Activated naive CD8-positive, alpha-beta T cell treated with anti-CD3 and anti-CD28 coated beads, Interleukin-2, amount 50 U/mL, for 16 hours (primary cell): ENCODE measurements around the gene AKAP9.
"Not testable (repeated sequence)": the region's sequence is repeated elsewhere in the genome, so short reads cannot be mapped to it uniquely, and the experiment has no call there.

Source experiments
- DNase-seq: peaks from one replicate; pipeline ENCODE4 v3.0.0-alpha.2; 2020; ENCODE audit warnings: low read depth, low spot score

AKAP9 gene

DNA sequence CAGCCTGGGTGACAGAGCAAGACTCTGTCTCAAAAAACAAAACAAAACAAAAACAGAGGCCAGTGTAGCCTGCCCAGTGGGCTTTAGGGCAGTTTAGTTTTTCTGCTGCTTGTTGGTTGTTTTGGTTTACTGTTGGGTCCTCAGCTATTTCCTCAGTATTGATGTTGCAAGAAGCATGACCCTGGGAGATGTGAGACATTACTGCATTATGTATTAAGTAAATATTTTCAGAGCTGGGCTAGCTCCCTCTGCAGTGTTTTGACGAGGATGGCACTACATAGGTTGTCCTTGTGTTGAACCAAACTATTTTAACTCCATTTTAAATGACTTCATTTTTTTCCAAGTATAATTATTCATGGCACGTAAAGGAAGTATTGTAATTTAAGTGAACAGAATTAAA lies 4.8 kb downstream of the AKAP9 start:
- no peak for DNase-seq

DNA sequence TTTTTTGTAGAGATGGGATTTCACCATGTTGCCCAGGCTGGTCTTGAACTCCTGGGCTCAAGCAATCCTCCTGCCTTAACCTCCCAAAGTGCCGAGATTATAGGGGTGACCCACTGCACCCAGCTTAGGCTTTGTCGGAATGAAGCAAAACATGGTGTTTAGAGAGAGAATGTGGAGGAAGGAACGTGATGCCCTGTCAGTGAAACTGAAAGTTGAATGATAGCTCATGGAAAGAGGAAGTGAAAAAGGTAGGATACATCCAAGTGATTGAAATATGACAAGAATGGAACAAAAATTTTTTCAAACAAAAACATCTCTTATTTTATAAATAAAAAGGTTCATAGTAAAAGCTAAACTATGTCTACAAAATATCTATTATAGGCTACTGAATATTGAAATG lies 5.9 kb downstream of the AKAP9 start:
- no peak for DNase-seq

DNA sequence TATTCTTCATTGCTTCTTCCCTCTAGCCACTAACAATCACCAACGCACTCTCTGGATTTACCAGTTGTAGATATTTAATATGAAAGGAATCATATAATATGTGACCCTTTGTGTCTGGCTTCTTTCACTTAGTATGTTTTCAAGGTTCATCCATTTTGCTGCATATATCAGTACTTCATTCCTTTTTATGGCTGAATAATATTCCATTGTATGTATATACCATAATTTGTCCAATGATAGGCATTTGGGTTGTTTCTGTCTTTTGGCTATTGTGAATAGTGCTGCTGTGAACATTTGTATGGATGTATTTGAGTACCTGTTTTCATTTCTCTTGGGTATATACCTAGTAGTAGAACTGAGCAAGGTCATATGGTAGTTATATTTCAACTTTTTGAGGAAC lies 7.3 kb downstream of the AKAP9 start:
- DNase-seq = no peak

DNA sequence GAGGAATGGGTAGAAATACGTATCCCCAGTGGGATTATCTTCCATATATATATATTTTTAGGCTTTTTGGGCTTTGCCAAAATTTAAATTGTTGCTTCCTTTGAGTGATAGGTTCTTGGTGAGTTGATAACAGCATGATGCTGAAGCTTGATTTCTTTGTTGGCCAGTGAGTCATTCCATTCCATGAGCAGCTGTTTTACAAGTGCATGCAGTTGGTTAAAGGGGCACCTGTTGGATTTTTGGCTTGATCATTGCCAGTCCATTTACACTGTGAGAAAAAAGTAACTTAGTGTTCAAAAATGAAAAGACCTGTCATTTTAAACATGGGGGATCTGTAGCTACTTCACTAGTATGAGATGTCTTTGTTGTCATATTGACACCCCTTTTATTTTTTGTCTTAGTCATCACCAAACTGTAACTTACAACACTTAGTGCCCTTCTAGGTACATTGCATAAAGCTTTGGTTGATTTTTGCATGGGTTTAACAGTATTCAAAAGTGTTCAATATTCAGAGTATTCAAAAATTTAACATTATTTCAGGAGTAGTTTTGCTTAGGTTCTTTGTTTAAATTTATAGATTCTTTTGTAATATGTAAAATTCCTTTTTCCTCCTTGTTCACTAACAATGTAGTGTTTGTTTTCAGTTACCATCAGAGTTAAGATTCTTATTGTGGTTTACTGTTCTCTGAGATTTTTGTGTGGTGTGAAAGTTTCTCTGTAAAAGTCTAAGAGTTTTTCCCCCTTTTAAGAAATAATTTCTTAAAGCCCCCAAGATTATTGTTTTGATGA lies 8.8 kb downstream of the AKAP9 start:
- no peak for DNase-seq

DNA sequence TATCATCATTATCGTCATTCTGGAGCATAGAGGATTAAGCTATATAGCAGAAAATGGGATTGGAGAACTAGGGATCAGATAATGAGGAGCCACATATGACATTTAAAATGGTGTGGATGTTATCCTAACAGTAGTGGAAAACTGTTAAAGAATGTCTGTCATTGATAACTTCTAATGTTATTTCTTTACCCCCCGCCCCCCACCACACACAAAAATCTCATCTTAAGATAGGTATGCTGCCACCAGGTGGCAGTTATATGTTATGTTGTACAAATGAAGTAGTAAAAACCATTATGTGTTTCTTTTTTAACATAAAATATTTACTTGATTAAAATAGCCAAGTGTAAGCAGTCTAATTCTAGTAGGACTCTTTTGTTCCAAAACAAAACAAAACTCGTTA lies 13.0 kb downstream of the AKAP9 start:
- DNase-seq = no peak

DNA sequence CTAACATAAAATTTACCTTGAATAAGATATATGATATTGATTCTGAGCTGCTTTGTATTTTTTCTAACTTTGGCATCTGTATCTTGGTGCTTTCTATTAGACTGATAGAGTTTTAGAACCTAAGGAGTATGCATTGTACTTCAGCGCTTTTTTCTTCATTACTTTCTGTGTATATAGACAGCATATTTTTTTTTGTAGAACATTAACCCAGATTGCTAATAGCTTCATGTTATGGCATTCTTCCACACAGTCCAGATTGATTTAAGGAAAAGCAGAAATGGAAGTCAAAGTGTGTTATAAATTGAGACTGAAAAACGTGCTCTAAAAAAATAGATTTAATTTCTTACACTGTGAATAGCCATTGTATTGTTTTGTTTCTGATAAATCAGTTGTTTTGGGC lies 15.8 kb downstream of the AKAP9 start:
- DNase-seq = not testable (repeated sequence)

DNA sequence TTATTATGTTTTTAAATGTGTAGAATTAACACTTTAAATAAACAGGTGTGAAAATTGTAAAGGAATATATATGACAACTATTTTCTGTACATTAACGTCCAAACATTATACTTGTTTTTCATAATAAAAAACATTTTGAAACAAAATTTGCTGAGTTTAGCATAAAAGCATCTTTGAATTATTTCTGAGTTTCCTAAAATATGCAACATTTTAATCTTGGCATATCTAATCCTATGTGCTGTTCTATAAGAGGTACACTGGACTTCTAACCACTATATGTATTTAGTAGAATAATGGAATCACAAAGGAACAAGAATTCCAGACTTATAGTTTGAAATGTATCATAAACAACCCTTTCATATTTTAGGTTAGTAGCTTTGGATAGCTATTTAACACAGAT lies 16.6 kb downstream of the AKAP9 start:
- no peak for DNase-seq

DNA sequence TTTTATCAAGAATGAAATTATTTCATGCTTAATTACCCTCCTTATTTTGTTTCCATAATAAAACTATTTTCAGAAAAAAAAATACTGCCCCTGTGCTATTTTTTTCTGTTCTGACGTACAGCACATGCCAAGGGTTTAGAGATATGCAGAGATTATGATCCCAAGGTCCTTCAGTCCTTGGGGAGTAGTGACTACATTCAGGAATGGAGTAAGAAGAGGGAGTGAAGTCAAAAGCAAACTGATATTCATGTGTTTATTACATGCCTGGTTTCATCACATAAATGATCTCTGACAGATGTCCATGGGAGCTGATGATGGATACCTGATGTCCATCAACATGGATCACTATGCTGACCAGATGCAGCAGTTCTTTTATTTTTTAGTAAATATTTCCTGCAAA lies 17.2 kb downstream of the AKAP9 start:
- DNase-seq = no peak

DNA sequence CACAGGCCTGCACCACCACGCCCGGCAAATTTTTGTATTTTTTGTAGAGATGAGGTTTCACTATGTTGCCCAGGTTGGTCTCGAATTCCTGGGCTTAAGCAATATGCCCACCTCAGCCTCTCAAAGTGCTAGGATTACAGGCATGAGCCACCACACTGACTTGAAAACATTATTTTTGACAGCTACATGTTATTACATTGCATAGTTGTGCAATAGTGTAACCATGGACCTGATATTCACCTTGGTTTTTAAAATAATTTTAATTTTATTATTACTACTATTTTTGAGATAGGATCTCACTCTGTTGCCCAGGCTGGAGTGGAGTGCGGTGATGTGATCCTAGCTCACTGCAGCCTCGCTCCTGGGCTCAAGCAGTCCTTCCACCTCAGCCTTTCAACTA lies 18.4 kb downstream of the AKAP9 start:
- DNase-seq = no peak

DNA sequence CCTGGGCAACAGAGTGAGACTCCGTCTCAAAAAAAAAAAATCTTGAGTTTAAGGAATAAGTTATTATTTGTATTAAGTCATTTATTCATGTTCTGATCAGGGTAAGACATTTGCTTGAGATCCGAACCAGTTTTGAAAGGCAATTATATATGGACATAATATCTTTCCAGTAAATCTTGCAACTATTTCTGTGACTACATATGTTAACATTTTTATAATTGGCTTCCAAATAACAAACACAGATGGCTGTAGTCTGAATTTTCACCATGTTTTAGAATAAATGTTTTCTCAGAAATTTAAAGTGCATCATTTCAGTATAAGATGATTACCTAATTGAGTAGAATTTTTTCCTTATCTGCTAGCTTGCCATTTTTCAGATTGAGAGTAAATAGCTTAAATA lies 21.2 kb downstream of the AKAP9 start:
- DNase-seq = no peak

DNA sequence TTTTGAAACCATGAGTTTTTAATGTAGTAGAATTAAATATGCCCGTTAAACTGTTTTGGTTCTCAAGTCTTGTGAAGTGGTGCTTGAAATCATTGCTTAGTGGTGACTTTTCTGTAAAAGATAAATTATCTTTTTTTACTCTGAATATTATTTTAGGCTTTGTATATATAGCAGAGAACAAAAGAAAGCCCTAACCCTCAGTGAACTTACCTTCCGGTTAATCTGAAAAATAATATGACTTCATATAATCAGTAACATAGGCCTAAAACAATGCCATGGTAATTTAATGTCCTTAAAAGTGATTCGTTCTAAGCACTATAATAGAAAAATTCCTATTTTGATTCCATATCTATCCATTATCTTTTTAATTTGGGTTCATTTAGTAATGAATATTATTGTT lies 21.8 kb downstream of the AKAP9 start:
- no peak for DNase-seq

DNA sequence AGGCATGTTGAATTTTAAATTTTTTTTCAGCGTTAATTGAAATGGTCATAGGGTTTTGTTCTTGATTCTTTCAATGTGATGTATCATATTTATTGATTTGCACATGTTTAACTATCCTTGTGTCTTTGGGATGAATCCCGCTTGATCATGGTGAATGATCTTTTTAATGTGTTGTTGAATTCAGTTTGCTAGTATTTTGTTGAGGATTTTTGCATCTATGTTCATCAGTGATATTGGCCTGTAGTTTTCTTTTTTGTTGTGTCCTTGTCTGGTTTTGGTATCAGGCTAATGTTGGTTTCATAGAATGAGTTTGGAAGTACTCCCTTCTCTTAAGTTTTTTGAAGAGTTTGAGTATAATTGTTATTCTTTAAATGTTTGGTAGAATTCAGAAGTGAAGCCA lies 26.9 kb downstream of the AKAP9 start:
- DNase-seq = not testable (repeated sequence)

DNA sequence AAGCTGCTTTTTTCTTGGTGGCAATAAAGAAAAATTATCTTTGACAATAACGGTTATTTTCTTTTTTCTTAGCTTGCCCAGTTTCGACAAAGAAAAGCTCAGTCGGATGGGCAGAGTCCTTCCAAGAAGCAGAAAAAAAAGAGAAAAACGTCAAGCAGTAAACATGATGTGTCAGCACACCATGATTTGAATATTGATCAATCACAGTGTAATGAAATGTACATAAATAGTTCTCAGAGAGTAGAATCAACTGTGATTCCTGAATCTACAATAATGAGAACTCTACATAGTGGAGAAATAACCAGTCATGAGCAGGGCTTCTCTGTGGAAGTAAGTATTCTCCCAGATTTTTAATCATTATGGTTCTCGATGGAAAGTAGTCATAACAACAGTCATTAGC lies 33.0 kb downstream of the AKAP9 start:
- no peak for DNase-seq

DNA sequence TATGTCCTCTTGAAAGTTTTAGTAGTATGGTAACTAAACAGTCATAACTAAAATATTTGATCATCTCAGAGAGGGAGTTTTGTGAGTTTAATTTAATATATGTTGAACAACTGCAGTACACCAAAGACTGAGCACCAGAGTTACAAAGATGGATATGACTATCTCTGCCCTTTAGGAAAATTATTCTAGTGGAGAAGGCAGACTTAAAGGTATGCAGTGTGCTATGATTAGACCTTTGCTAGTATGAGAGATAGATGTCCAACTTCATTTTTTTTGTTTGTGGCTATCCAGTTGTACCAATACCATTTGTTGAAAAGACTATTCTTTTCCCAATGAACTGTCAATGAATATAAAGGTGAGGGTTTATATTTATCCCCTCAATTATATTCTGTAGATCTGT lies 33.4 kb downstream of the AKAP9 start:
- no peak for DNase-seq

DNA sequence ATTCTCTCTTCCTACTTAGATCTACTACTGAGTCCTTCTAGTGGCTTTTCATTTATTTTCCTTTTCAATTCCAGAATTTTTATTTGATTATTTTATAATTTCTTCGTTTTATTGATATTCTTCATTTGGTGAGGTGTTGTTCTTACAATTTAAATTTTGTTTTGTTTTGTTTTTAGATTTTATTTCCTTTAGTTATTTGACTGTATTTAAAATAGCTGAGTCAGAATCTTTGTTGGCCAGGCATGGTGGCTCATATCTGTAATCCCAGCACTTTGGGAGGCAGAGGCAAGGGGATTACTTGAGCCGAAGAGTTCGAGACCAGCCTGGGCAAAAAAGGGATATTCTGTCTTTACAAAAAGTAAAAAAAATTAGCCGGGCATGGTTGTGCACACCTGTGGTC lies 36.1 kb downstream of the AKAP9 start:
- DNase-seq = no peak

DNA sequence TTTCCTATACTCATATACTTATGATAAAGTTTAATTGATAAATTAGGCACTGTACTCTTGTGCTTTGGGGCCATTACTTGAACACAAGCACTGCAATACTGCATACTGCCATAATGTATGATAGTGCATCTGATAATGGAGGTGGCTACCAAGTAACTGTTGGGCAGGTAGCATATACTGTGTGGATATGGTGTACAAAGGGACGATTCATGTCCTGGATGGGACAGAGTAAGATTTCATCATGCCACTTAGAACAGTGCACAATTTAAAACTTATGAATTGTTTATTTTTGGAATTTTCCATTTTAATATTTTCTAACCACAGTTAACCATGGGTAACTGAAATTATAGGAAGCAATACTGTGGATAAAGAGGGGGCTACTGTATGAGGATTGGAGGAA lies 38.9 kb downstream of the AKAP9 start:
- DNase-seq = no peak

DNA sequence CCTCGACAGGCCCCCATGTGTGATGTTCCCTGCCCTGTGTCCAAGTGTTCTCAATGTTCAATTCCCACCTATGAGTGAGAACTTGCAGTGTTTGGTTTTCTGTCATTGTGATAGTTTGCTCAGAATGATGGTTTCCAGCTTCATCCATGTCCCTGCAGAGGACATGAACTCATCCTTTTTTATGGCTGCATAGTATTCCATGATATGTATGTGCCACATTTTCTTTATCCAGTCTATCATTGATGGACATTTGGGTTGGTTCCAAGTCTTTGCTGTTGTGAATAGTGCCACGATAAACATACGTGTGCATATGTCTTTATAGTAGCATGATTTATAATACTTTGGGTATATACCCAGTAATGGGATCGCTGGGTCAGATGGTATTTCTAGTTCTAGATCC lies 41.7 kb downstream of the AKAP9 start:
- DNase-seq = not testable (repeated sequence)

DNA sequence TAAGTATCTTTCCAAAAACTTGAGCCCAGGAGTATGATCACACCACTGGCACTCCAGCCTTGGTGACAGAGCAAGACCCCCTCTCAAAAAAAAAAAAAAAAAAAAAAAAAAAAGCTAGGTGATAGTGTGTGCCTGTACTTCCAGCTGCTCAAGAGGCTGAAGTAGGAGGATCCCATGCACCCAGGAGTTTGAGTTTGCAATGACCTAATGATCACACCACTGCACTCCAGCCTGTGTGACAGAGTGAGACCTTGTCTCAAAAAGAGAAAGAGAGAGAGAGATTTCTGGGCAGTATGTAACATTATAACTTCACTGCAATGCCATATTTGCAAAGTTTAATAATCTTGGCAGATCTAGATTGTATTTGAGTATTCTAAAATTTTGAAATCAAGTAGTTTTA lies 47.6 kb downstream of the AKAP9 start:
- DNase-seq = no peak

DNA sequence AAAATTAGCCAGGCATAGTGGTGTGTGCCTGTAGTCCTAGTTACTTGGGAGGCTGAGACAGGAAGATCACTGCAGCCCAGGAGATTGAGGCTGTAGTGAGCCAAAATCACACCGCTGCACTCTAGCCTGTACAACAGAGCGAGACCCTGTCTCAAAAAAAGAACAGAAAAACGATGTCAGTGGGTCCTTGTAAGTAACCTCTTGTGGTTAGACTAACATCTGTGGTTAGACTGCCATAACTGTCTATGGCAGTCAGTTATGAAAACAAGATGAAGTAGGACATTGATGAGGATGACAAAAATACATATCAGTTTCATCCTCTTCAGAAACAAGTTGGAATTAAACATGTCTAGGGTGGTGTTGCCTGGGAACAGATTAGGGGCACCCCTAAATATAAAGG lies 53.3 kb downstream of the AKAP9 start:
- DNase-seq = no peak

DNA sequence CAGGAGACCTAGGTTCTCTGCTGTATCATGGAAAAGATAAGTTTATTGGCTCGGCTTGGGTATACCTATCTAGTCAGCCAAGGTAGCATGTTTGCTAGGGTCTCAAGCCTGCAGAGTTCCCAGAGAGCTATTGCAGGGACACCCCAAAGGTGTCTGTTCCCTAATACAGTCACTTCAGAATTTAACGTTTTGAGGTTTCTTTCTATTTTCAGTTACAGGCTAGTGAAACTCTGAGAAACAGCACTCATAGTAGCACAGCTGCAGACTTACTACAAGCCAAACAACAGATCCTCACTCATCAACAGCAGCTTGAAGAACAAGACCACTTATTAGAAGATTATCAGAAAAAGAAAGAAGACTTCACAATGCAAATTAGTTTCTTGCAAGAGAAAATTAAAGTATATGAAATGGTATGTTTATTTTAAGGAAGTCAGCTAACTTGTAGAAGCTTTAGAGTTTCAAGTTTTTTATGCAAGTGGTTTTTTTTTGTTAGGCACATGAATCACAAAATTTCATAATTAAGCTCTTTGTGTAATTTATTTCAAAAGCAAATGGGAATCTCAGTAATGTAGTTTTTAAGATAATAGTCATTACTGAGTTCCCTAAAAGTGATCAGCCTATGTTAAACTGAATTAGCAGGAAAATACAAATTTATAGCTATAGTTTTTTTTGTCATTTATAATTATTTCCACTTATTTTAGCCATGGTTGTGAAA lies 54.9 kb downstream of the AKAP9 start:
- DNase-seq = no peak

DNA sequence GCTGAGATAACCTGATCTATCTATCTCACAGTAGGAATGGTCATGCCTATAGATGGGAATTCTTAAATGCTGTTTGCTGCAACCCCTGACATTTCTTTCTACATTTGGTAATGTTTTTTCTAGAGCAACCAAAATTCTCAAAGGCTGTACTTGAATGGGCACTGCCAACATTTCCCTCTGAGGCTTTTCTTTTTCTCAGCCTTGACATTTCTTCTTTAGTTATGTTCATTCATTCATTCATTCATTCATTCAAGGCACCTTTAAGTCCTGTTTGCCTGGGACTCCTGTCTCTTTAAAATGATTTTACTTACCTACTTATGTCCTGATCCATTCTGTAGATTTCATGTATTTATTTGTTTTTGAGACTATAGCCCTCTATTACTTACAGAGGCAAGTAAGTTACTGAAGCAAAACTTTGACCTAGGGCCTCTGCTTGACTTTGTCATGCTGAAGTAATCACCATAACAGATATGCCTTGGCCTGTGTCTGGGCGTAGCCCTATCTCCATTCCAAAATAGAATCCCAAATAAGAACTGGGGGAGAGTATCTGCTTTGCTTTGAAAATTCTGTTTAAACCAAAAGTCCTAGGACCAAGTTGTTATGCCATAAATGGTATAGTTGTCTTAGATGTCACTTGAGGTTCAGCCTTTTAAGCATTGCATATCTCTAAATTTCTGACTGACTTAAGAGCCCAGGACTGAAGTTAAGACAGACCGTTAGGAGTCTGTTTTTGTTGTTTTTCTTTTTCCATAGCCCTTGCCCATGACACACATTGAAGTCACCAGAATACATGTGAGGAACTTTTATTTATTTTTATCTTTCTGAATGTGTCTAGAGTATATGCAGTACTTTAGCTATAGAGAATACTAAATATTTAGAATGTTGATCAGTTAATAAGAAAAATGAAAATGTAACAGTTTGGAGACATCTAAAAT lies 59.2 kb downstream of the AKAP9 start:
- no peak for DNase-seq

DNA sequence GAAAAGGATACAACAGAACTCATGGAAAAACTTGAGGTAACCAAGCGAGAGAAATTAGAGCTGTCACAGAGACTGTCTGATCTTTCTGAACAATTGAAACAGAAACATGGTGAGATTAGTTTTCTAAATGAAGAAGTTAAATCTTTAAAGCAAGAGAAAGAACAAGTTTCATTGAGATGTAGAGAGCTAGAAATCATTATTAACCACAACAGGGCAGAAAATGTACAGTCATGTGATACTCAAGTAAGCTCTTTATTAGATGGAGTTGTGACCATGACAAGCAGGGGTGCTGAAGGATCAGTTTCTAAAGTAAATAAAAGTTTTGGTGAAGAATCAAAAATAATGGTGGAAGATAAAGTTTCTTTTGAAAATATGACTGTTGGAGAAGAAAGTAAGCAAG lies 62.1 kb downstream of the AKAP9 start:
- no peak for DNase-seq
